ENCODE measurements around the gene ADAM30.
"Not testable (repeated sequence)": the region's sequence is repeated elsewhere in the genome, so short reads cannot be mapped to it uniquely, and the experiment has no call there.

The ADAM30 gene

DNA sequence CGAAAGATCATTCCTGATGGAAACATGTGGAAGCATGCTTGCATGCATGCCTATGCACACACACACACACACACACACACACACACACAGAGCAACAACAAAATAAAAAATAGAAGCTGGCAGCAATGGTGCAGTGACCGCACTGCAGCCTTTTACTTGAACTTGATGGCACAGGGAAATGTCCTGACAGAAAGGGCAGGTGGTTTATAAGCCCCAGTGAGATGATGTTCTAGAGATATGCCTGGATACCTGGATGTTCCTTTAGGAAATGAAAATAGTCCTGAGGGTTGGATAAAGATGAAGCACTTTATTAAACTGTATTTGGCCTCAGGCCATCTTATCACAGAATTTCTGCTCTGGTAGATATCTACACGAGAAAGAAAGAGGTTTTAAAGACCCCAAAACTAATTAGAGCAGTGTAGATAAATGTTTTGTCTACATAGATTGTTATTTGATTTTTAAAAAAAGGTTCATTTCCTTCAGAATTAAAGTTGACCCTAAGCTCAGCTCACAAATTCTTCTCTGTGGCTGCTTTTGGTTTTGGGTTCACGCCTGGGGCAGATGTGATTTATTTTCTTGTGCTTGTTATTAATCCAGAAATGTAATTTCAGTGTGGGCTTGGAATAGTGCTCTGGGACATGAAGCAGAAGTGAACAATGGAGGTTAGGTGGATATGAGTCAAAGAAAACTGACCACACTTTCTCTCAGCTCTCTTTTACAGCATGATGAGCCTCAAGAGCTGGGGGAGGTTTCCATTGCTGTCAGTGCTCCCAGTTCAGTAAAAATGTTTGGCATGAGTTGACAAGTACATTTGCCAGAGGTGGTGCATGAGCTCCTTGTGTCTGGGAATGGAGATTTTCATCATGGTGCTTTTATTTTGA lies 22.9 kb downstream of the ADAM30 start:
- DNase-seq, result no peak

DNA sequence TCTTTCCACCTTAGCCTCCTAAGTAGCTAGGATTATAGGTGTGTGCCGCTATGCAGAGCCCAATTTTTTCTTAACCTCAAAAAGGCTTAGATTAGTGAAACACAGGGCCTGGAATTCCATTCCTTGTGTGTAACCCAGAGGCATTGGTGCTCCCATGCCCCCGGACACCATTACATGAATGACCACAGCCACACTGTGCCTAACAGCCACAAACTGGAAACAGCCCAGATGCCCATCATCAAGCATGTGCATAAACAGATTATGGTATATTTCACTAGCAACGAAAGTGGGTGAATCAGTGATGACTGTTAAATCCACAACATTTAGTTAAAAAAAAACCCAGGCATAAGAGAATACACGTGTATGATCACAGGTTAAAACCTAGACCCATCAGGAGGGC lies 24.4 kb downstream of the ADAM30 start:
- DNase-seq, result no peak

- peak; percentile 36 for DNase-seq
Measured at GRCh38 chr1:119870917-119871596, 25.3 kb downstream of the ADAM30 start.

DNA sequence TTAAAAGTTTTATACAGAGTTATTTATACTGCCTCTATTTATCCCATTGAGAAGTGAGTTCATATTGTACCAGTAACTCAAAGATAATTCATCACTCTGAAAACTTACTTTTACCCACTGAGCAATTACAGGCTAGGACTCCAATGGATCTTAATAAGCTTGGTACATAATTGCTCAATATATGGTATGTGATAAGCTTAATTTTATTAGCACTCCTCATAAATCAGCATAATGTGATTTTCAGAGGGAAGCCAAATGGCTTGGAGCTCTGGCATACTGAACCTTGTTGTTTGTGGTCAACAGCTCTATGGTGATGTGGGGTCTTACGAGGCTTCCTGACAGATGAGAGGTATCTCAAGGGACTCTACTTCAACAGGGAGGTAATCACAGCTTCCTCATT lies 26.3 kb downstream of the ADAM30 start:
- DNase-seq, result no peak

GRCh38 chr1:119868176-119868575 lies 28.1 kb downstream of the ADAM30 start:
- DNase-seq, result no peak

GRCh38 chr1:119866451-119866850 lies 29.9 kb downstream of the ADAM30 start:
- no peak for DNase-seq

DNA sequence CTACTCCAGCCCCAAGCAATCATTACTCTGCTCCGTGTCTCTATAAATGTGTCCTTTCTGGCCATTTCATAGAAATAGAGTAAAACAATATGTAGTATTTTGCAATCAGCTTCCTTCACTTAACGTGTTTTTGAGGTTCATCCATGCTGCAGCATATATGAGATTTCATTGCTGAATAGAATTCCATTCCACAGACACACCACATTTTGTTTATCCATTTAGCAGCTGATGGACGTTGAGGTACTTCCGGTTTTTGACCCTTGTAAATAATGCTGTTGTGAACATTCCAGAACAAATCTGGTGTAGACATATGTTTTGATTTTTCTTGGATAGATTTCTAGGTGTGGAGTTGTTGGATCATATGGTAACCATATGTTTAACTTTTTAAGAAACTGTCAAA lies 30.7 kb downstream of the ADAM30 start:
- DNase-seq, result no peak

GRCh38 chr1:119862276-119862675 lies 34.0 kb downstream of the ADAM30 start:
- no peak for DNase-seq

GRCh38 chr1:119861547-119861946 lies 34.8 kb downstream of the ADAM30 start:
- no peak for DNase-seq

DNA sequence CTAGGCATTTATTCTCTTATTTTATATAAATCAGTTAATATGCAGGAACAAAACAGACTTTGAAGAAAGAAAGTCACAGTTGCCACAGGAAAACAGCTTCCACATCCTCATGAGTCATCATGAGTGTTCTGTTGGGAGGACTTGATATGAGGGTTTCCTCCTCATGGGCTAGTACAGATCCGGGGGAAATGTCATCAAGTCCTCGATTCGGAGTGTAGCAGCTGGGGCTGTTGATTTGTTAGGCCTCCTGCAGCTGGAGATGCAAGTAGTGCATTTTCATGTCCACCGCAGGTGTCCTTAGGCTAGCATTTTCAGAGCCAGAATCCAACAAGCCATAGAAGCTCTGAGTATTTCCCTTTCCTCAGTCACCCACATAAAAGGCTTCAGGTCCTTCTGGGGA lies 36.7 kb downstream of the ADAM30 start:
- DNase-seq, result no peak

GRCh38 chr1:119858556-119859214 lies 37.6 kb downstream of the ADAM30 start:
- DNase-seq, result not testable (repeated sequence)

DNA sequence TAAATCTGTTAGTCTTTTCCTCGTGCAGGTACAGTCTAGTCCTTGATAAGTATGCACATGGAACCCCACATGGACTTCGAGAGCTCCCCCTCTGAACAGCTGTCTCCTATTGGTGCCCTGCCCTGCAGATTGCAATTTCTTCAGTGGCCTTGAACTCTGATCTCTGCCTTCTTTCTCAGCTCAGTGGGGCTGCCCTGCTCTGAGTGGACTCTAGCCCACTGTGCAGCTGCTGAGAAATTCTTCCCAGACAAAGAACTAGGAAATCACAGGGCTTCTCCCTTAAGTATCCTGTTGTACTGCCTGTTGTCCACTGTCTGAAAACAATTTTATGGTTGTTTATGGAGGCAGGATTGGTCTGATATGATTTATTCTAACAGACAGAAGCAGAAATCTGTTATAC lies 38.2 kb downstream of the ADAM30 start:
- DNase-seq, result no peak

- DNase-seq, result no peak
Measured at GRCh38 chr1:119853155-119853554, 43.2 kb downstream of the ADAM30 start.

- DNase-seq, result not testable (repeated sequence)
Measured at GRCh38 chr1:119844206-119844605, 52.1 kb downstream of the ADAM30 start.

Measured in amniotic stem cell (primary cell).